ENCODE measurements around the gene CPNE5. TPM values are rescaled to one million over a fixed set of nuclear protein-coding genes. Genes with fewer than 3 reads are reported as not detected.

Gene CPNE5
- total RNA-seq, 1 experiment from 2014 or later, result not detected

DNA sequence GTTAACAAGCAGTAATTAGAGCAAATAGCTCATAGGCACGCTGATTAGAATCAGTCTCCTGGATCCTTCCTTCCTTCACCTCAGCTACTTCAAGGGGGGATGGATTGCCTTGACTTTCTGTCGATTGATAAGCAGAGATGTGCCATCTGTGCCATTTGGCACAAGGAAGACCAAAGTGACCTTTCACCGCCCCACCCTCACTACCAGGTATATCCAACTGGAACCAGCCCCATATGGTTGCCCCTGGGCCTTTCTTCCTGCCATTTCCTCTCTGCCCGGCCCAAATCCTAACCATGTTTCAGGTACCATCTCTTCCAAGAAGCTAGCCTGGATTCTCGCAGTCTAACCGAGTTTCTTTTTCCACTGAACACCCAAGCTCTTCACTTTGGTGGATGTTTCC, 8.7 kb upstream of the CPNE5 start:
- no peak for ATAC-seq
- no TSS peak for BruUV-seq (replicated peaks)
- CTCF ChIA-PET, result no interaction called here
- Histone ChIP-seq H4K20me1 (ENCODE audit: low read length) (no peaks in the 10 kb centered on the region), H3K9ac (ENCODE audit: low read length) (no peak overlapping the region), H2AFZ (ENCODE audit: low read length) (no peak overlapping the region), H3K79me2 (ENCODE audit: low read length) (no peaks in the 10 kb centered on the region), H3K27me3 (ENCODE audit: low read length) (no peaks in the 10 kb centered on the region), H3K4me2 (ENCODE audit: low read length) (no peak overlapping the region), H3K9me2 (replicated peaks; ENCODE audit: low read length) (no peaks in the 10 kb centered on the region), H3F3A (ENCODE audit: low read length, unreplicated experiment) (no peaks in the 10 kb centered on the region), H3K36me3 (ENCODE audit: low read depth, low read length) (no peaks in the 10 kb centered on the region; the same call in 1 of the 2 replicates), H3K9me3 (ENCODE audit: low read length) (no peaks in the 10 kb centered on the region), H3K4me1 (ENCODE audit: insufficient read depth, low read length) (peaks cover under 1% of the 10 kb centered on the region; the same call in 1 of the 2 replicates), H3K4me3 (ENCODE audit: low read length) (no peak overlapping the region), H3K27ac (ENCODE audit: low read length) (no peak overlapping the region)
- POLR2A ChIA-PET (ENCODE audit: unreplicated experiment), result no interaction called here
- DNase-seq, result no peak
- intact Hi-C loops (cut with micrococcal nuclease), result no loop called here
- TF ChIP-seq EZH2phosphoT487 (IDR thresholded peaks at IDR 0.05; ENCODE audit: borderline replicate concordance, low read length), result no peak
- no peak for TF ChIP-seq EZH2 (IDR thresholded peaks at IDR 0.05; ENCODE audit: low read length, unreplicated experiment)
- TF ChIP-seq, protein P1, sequence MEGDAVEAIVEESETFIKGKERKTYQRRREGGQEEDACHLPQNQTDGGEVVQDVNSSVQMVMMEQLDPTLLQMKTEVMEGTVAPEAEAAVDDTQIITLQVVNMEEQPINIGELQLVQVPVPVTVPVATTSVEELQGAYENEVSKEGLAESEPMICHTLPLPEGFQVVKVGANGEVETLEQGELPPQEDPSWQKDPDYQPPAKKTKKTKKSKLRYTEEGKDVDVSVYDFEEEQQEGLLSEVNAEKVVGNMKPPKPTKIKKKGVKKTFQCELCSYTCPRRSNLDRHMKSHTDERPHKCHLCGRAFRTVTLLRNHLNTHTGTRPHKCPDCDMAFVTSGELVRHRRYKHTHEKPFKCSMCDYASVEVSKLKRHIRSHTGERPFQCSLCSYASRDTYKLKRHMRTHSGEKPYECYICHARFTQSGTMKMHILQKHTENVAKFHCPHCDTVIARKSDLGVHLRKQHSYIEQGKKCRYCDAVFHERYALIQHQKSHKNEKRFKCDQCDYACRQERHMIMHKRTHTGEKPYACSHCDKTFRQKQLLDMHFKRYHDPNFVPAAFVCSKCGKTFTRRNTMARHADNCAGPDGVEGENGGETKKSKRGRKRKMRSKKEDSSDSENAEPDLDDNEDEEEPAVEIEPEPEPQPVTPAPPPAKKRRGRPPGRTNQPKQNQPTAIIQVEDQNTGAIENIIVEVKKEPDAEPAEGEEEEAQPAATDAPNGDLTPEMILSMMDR (conservative IDR thresholded peaks at IDR 0.05; ENCODE audit: low read depth, low read length), result no peak

DNA sequence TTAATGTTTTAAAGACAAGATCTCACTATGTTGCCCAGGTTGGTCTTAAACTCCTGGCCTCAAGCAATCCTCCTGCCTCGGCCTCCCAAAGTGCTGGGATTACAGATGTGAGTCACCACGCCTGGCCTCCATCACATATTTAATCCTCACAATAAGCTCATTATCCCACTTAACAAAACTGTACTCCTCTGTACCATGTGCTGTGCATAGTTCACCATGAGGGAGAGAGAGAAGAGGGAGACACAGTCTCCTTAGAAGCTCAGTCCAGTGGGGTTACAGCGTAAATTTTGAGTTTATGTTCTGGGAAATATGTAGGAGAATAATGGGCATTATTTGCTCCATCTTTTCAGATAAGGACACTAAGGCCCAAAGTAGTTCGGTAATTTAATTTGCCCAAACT, 7.9 kb upstream of the CPNE5 start:
- TF ChIP-seq, protein P1 (conservative IDR thresholded peaks at IDR 0.05; ENCODE audit: low read depth, low read length), result no peak
- TF ChIP-seq EZH2phosphoT487 (IDR thresholded peaks at IDR 0.05; ENCODE audit: borderline replicate concordance, low read length) (no peak), EZH2 (IDR thresholded peaks at IDR 0.05; ENCODE audit: low read length, unreplicated experiment) (no peak)
- Histone ChIP-seq H3K4me1 (ENCODE audit: insufficient read depth, low read length) (no peaks in the 10 kb centered on the region), H3K27ac (ENCODE audit: low read length) (no peak overlapping the region), H3K9me2 (replicated peaks; ENCODE audit: low read length) (no peaks in the 10 kb centered on the region), H3K79me2 (ENCODE audit: low read length) (no peaks in the 10 kb centered on the region), H3K36me3 (ENCODE audit: low read depth, low read length) (no peaks in the 10 kb centered on the region), H3K27me3 (ENCODE audit: low read length) (no peaks in the 10 kb centered on the region), H3K4me3 (ENCODE audit: low read length) (no peak overlapping the region), H3K9me3 (ENCODE audit: low read length) (no peaks in the 10 kb centered on the region), H2AFZ (ENCODE audit: low read length) (no peak overlapping the region), H3K4me2 (ENCODE audit: low read length) (no peak overlapping the region), H4K20me1 (ENCODE audit: low read length) (no peaks in the 10 kb centered on the region), H3F3A (ENCODE audit: low read length, unreplicated experiment) (no peaks in the 10 kb centered on the region), H3K9ac (ENCODE audit: low read length) (no peak overlapping the region)
- ChIA-PET POLR2A (ENCODE audit: unreplicated experiment) (interaction anchor here (0.6 kb wide), 1 partner anchor 78 kb away, joined by 4 read pairs; no protein-coding TSS in a partner anchor), CTCF (no interaction called here)
- no TSS peak for BruUV-seq (replicated peaks)
- ATAC-seq, result no peak
- no peak for DNase-seq
- intact Hi-C loops (cut with micrococcal nuclease), result no loop called here

DNA sequence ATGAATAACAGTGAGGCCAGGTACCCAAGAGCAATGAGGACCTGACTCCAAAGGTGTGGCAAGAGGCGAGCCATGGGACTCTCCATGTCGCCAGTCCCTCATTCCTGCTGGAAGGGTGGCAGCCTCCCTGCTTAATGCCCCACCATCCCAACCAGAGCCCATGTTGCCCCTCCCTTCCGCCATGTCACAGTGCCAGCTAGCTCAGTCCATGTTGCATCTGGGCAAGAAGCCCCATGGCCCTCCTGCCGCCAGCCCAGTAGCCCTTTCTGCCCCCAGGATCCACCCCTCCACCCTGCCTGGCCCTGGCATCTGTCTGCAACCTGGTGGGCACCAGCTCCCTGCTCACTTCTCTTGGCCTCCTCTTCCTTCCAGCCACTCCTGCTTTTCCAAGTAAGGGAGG, 6.0 kb upstream of the CPNE5 start:
- Histone ChIP-seq H2AFZ (ENCODE audit: low read length) (no peak overlapping the region), H4K20me1 (ENCODE audit: low read length) (no peaks in the 10 kb centered on the region), H3K9me2 (replicated peaks; ENCODE audit: low read length) (no peaks in the 10 kb centered on the region), H3F3A (ENCODE audit: low read length, unreplicated experiment) (no peaks in the 10 kb centered on the region), H3K4me3 (ENCODE audit: low read length) (no peak overlapping the region), H3K36me3 (ENCODE audit: low read depth, low read length) (no peaks in the 10 kb centered on the region), H3K27me3 (ENCODE audit: low read length) (peaks cover 6% of the 10 kb centered on the region), H3K4me2 (ENCODE audit: low read length) (no peak overlapping the region), H3K79me2 (ENCODE audit: low read length) (no peaks in the 10 kb centered on the region), H3K4me1 (ENCODE audit: insufficient read depth, low read length) (peaks cover 2% of the 10 kb centered on the region; the same call in 1 of the 2 replicates), H3K27ac (ENCODE audit: low read length) (no peak overlapping the region), H3K9ac (ENCODE audit: low read length) (no peak overlapping the region), H3K9me3 (ENCODE audit: low read length) (no peaks in the 10 kb centered on the region)
- intact Hi-C loops (cut with micrococcal nuclease), result no loop called here
- no peak for DNase-seq
- ChIA-PET CTCF (no interaction called here), POLR2A (ENCODE audit: unreplicated experiment) (no interaction called here)
- no TSS peak for BruUV-seq (replicated peaks)
- no peak for ATAC-seq
- TF ChIP-seq, protein P1 (conservative IDR thresholded peaks at IDR 0.05; ENCODE audit: low read depth, low read length), result no peak
- TF ChIP-seq EZH2 (IDR thresholded peaks at IDR 0.05; ENCODE audit: low read length, unreplicated experiment), result no peak
- no peak for TF ChIP-seq EZH2phosphoT487 (IDR thresholded peaks at IDR 0.05; ENCODE audit: borderline replicate concordance, low read length)
